Fibroblast of skin of left quadriceps (primary cell): ENCODE results near the gene RGL1.

Experiments
- DNase-seq, 2 experiments: peaks; one replicate each; pipeline ENCODE4 v3.0.0-alpha.2; 2013; ENCODE audit warnings: low read depth in 2 of 2

Gene RGL1

GRCh38 chr1:183954496-183954895, 149.6 kb downstream of the RGL1 start:
- no peak for DNase-seq

GRCh38 chr1:183956559-183957188, 151.8 kb downstream of the RGL1 start:
- peak; percentile 54 to 59 for DNase-seq

- DNase-seq = no peak
These were observed 152.4 kb downstream of the RGL1 start for GRCh38 chr1:183957216-183957830.

DNA sequence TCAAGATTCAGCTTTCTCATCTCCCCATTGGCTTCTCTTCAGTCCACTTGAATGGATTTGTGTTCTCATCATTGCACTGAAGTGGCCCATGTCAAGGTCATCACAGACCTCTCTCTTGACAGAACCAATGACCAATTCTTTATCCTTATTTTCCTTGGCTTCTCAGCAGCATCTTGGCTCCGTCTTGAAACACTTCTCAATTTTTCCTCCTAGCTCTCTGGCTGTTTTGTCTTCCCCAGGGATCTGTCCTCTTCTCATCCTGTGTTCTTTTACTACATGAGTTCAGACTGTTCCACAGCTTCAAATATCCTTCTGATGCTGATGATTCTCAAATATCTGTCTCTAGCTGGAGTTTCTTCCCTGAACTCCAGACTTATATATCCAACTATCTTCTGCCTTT, 154.0 kb downstream of the RGL1 start:
- DNase-seq = no peak

DNA sequence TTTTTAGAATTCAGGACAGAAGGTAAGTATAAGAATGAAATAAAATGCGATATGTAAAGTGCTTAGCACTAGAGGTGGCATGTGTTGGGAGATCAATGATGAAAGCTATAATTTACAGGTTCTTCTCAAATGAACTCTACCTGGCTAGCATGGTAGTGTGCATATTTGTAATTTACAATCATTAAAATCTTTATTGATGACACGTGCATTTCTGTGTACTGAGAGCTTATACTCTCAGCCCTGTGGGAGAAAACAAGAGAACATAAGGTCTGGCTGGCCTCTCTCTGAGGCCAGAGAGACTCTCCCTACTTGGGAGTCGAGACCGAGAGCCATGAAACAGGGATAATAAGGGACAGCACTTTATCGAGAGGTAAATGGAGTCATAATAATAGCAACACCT, 156.2 kb downstream of the RGL1 start:
- no peak for DNase-seq

- no peak for DNase-seq
These were observed 158.0 kb downstream of the RGL1 start for GRCh38 chr1:183962903-183963302.

DNA sequence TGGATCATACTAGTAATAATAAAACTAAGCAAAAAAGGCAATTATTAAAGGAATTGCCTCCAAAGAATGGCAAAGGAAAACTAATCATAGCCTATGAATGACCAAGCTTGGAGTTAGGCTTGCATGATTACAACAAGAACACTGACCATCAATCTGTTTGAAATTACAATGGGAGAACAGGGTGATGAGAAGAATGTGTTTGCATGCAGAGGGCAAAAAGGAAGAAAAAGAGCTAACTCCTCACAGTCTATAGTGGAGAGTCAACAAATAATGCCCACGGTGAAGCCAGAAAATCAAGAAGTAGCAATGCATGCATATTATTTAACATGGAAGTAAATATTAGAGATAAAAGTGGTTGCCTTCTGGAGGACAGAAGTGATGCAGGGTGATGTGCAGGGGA, 160.8 kb downstream of the RGL1 start:
- DNase-seq = no peak

GRCh38 chr1:183966487-183966886, 161.6 kb downstream of the RGL1 start:
- DNase-seq = no peak

DNA sequence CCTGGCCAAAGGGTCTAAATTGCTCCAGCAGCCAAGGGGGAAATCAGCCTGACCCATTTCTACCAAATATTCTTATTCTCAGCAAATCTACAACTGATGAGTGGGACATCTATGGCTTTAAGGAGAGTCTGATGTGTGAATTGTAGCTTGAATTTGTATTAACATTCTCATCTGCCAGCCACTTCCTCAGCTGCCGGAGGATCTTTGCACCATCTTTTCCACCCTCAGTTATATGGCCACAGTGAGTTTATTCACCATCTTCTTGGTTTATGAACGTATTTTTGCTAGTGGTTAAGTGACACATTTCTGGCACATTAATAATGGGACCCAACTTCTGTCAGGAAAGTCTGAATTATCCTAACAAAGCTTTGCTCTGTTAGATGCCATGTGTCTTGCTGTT, 163.0 kb downstream of the RGL1 start:
- no peak for DNase-seq

- no peak for DNase-seq
These were observed 163.5 kb downstream of the RGL1 start for GRCh38 chr1:183968386-183968785.

- DNase-seq = no peak
These were observed 165.8 kb downstream of the RGL1 start for GRCh38 chr1:183970516-183971300.

DNA sequence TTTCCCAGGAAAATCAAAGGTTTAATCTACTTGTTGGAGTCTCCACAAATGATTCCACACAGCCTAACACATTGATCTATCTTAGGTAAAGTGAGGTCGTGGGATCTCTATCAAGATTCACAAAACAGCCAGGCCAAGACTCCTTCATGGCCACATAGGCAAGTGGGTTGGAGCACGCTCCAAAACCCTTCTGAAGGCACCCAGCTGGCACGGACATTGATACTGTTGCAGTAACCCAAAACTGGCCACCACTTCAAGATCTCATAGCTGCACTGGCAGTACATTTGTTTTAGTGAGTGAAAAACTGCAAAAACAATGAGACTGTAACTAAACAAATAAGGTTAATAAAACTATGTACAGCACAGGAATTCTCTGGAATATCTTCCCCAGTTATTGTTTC, 170.7 kb downstream of the RGL1 start:
- no peak for DNase-seq

DNA sequence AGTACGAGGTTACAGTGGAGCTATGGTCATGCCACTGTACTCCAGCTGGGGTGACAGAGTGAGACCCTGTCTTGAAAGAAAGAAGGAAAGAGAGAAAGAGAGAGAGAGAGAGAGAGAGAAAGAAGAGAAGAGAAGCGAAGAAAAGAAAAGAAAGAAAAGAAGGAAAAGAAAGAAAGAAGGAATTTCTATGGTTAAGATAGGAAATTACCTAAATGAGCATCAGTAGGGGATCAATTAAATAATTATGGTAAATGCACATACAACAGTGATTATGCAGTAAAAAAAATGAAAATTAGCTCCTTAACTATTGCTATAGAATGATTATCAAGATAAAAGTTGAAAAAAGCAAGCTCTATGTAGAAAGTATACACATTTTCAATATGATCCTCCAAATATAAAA, 172.8 kb downstream of the RGL1 start:
- DNase-seq = no peak
